Large intestine (tissue), 3 donors: ENCODE data around the gene ITGB5. TPM values are rescaled to one million over a fixed set of nuclear protein-coding genes. Genes with fewer than 3 reads are reported as not detected.
"Not testable (repeated sequence)": the region's sequence is repeated elsewhere in the genome, so short reads cannot be mapped to it uniquely, and the experiment has no call there.

Experiments used
- DNase-seq, 2 donors: peaks; one replicate each; pipeline versions ENCODE4 v3.0.0 to v3.0.0-alpha.2; 2013
- H3K27ac ChIP-seq: one replicate; pipeline ENCODE4 v1.5.1; 2013; ENCODE audit warnings: low read length
- H3K27me3 ChIP-seq: 2 replicates; pipeline ENCODE4 v1.6.1; 2013; ENCODE audit warnings: low read length; ENCODE audit not compliant: control insufficient read depth, insufficient read depth
- H3K36me3 ChIP-seq: 2 replicates; pipeline ENCODE4 v1.6.1; 2013; ENCODE audit warnings: low read length; ENCODE audit not compliant: control insufficient read depth, insufficient read depth
- H3K4me1 ChIP-seq: one replicate; pipeline ENCODE4 v1.6.1; 2013; ENCODE audit warnings: low read length; ENCODE audit not compliant: control insufficient read depth, insufficient read depth
- H3K4me3 ChIP-seq: one replicate; pipeline ENCODE4 v1.5.1; 2013; ENCODE audit warnings: low read length
- H3K9me3 ChIP-seq: one replicate; pipeline ENCODE4 v1.6.1; 2013; ENCODE audit warnings: mild to moderate bottlenecking, low read depth, low read length, moderate library complexity; ENCODE audit not compliant: control insufficient read depth
- WGBS: methylation state at CpG from one replicate; pipeline ENCODE4 v1.1.5; 2013; ENCODE audit warnings: low lambda C conversion rate; ENCODE audit not compliant: insufficient coverage; 5-methylcytosine and 5-hydroxymethylcytosine counted together
- polyA plus RNA-seq: library from polyadenylated mRNA; unstranded; fragments of 120-200 nt; gene quantifications from one replicate; pipeline ENCODE4 v1.2.1, GENCODE V29; 2013

The ITGB5 gene
- polyA plus RNA-seq, 1 donor, result 60.9 TPM

DNA sequence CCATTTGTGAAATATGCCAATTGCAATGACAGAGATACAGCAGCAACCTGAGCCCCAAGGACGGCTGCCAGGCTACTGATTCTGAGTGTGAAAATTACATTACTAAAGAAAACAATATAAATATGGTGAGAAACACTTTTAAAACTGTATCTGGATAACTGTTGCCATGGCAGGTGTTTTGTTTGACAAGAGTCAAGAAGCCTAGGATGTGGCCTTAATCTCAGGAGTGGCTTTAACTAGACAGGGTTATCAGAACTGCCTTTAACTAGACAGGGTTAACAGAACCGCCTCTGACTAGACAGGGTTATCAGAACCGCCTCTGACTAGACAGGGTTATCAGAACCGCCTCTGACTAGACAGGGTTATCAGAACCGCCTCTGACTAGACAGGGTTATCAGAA, 98.1 kb downstream of the ITGB5 start:
- H3K4me3 ChIP-seq, H3K27me3 ChIP-seq, H3K27ac ChIP-seq, H3K9me3 ChIP-seq, DNase-seq, H3K4me1 ChIP-seq: not testable (repeated sequence)
- peaks cover 35% of the 10 kb centered on the region for H3K36me3 ChIP-seq
- no CpG with 5 or more reads among the region's 5 CpGs for WGBS

DNA sequence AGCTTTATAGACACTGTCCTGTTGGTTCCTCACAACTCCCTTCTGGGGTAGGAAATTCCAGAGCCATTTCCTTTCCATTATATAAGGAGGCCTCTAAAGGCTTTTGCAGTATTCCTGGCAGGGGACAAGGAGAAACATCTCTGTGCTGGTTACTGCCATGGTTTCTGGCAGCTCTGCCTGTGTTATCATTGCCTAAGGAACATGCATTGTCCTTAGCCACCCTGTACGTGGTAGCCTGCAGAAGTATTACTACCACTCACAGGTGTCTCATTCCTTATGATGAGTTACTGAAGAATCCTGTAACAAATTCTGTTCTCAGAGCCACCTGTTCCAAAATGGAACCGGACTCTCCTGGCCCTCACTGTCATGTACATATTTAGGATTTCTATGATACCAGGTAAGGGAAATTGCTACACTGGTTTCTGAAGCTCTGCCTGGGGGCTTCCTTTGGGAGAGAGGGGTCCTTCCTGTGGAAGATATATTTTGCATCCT, 98.9 kb downstream of the ITGB5 start:
- peaks cover 10% of the 10 kb centered on the region for H3K4me1 ChIP-seq
- no peaks in the 10 kb centered on the region for H3K27me3 ChIP-seq
- DNase-seq, result no peak
- no CpG with 5 or more reads among the region's 2 CpGs for WGBS
- no peaks in the 10 kb centered on the region for H3K9me3 ChIP-seq
- H3K27ac ChIP-seq, result no peak overlapping the region
- no peak overlapping the region for H3K4me3 ChIP-seq
- H3K36me3 ChIP-seq, result peaks cover 29% of the 10 kb centered on the region

DNA sequence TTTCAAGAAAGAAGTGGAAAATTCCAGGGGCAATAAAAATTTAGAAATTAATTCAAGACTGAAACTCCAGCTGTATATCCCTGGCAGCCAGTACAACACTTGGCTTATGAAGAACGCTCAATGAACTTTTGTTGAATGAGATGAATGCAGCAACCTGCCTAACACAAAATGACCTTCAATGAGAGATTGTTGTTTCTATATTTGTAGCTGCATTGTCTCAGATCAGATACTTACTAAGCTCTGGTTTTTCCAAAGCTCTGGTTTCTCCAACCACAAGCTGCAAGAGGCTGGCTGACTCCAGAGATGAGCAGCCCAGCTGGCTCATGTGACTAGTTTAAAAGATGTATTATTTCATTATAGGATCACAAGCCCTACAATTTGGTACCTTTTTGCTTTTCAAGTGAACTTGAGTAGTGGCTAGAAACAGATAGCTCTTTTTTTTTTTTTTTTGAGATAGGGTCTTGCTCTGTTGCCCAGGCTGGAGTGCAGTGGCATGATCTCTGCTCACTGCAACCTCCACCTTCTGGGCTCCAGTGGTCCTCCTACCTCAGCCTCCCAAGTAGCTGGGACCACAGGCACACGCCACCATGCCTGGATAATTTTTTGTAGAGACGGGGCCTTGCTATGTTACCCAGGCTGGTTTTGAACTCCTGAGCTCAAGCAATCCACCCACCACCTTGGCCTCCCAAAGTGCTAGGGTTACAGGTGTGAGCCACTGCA, 99.5 kb downstream of the ITGB5 start:
- no CpG with 5 or more reads among the region's 3 CpGs for WGBS
- Histone ChIP-seq H3K27ac (no peak overlapping the region), H3K27me3 (no peaks in the 10 kb centered on the region), H3K4me1 (peaks cover 10% of the 10 kb centered on the region), H3K9me3 (no peaks in the 10 kb centered on the region), H3K4me3 (no peak overlapping the region), H3K36me3 (peaks cover 25% of the 10 kb centered on the region)
- DNase-seq, result no peak

DNA sequence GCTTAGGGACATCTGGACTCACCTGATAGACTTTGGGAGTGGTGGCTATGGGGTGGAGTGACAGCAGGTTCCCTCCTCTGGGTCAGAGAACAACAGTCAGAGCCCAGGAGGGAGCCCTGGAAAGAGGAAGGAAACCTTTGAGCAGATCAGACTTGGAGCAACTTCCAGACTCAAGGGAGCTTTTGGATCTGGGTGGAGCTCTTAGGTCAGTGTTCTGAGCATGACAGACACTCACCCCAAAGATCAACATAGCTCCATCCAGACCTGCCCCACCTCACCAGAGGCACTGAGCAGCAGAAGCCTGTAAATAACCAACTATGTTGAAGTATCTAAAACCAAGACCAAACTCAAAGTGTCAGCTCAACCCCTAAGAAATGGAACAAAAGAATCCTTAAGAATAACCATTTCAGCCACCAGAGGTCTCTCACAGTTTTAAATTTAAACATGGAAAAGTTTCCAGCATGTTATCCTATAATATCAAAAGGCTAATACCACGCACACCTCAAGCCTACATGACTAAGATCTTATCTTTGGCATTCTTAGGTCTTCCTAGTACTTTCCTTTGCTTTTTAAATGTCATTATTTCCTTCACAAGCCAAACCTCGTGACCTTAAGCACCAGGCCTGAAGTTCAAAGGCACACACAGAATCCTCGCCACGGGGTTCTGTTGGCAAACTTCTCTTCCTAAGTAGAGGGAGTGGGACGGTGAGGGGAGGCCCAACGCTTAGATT, 100.5 kb downstream of the ITGB5 start:
- H3K27me3 ChIP-seq, result no peaks in the 10 kb centered on the region
- H3K4me1 ChIP-seq, result peaks cover 10% of the 10 kb centered on the region
- 33% methylated on average over 1 of the region's 6 CpGs for WGBS
- no peak overlapping the region for H3K4me3 ChIP-seq
- no peaks in the 10 kb centered on the region for H3K9me3 ChIP-seq
- peaks cover 24% of the 10 kb centered on the region for H3K36me3 ChIP-seq
- peak in 1 of 2 donors; percentile 50 for DNase-seq
- peak overlapping the region; percentile 59 for H3K27ac ChIP-seq

DNA sequence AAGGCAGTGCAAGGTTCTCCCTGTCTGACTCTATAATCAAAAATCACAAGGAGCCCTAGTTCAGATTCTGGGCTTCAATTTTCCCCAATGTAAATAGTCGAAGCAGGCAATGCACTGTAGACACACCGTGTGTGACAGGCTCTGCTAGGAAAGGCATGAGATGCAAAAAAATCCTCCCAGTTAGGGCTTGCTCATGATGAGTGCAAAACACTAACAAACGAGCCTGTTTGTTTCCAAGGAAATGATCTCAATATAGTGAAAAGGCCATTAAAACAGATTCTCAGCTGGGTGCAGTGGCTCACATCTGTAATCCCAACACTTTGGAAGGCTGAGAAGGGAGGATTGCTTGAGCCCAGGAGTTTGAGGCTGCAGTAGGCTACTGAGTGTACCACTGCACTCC, 101.2 kb downstream of the ITGB5 start:
- no peaks in the 10 kb centered on the region for H3K9me3 ChIP-seq
- H3K36me3 ChIP-seq, result peaks cover 20% of the 10 kb centered on the region
- peaks cover 13% of the 10 kb centered on the region for H3K4me1 ChIP-seq
- no peak overlapping the region for H3K4me3 ChIP-seq
- no peak for DNase-seq
- WGBS, result 92% methylated on average over 2 of the region's 3 CpGs
- H3K27ac ChIP-seq, result no peak overlapping the region
- H3K27me3 ChIP-seq, result no peaks in the 10 kb centered on the region

DNA sequence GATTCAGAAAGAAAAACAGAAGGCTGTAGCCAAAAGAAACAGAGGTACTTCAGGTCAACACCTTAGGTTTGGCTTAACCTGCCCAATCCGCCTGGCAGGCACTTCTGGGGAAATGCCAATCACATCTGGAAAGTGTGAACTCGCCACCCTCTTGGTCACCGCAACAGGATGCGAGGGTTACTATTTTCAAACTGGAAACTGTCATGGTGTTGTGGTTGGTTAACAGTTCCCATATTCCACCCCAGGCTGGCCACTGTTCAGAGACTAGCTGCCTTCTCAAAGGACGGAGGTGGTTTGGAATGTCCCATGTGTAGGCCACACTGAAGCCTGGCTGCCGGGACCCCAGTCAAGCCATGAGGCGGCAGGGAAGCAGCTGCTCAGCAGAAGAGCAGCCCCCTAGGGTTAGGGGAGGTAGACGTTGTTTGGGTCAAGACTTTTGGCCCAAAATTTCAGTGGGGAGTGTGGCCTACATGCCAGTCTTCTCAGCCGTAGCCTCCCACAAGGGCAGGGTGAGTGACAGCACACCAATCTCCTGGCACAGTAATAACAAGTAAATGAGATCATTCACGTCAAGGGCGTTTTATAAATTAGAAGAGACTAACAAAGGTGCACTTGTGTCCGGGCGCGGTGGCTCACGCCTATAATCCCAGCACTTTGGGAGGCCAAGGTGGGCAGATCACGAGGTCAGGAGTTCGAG, 102.3 kb downstream of the ITGB5 start:
- Histone ChIP-seq H3K9me3 (no peaks in the 10 kb centered on the region), H3K36me3 (peaks cover 25% of the 10 kb centered on the region), H3K4me1 (peaks cover 22% of the 10 kb centered on the region), H3K27ac (no peak overlapping the region), H3K27me3 (no peaks in the 10 kb centered on the region), H3K4me3 (no peak overlapping the region)
- DNase-seq, result no peak
- WGBS, result 83% methylated on average over 1 of the region's 17 CpGs

DNA sequence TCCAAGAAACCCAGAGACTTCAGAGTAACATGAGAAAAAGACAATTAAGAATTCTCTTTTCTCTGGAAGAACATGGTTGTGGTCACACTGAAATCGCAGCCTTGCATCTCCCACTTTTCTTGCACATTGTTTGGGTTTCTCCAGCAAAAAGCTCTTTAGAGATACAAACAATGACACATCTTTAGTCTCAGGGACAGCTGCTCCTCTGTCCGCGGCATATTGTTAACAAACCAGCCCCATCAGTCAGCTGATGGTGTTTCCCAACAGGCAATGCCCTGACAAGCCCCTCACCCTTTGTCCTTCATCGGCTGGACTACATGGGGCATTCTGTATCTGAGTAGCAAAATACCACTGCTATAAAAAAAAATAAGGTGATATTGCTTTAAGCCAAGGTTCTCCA, 103.5 kb downstream of the ITGB5 start:
- Histone ChIP-seq H3K4me3 (no peak overlapping the region), H3K27me3 (no peaks in the 10 kb centered on the region), H3K27ac (no peak overlapping the region), H3K36me3 (peaks cover 28% of the 10 kb centered on the region), H3K9me3 (no peaks in the 10 kb centered on the region), H3K4me1 (peaks cover 23% of the 10 kb centered on the region)
- WGBS, result no CpG with 5 or more reads among the region's 4 CpGs
- no peak for DNase-seq

DNA sequence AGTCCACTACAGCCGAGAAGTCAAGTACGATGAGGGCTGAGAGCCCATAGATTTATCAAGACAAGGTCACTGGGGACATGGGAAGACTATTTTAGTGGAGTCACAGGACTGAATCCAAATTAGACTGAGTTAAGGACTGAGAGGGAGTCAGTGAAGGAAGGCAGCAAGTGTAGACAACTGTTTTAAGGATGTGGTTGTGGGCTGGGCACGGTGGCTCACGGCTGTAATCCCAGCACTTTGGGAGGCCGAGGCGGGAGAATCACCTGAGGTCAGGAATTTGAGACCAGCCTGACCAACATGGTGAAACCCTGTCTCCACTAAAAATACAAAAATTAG, 104.8 kb downstream of the ITGB5 start:
- H3K27me3 ChIP-seq, H3K4me3 ChIP-seq, H3K9me3 ChIP-seq, H3K27ac ChIP-seq, DNase-seq: not testable (repeated sequence)
- Histone ChIP-seq H3K4me1 (peaks cover 23% of the 10 kb centered on the region), H3K36me3 (peaks cover 33% of the 10 kb centered on the region)
- WGBS, result no CpG with 5 or more reads among the region's 6 CpGs

DNA sequence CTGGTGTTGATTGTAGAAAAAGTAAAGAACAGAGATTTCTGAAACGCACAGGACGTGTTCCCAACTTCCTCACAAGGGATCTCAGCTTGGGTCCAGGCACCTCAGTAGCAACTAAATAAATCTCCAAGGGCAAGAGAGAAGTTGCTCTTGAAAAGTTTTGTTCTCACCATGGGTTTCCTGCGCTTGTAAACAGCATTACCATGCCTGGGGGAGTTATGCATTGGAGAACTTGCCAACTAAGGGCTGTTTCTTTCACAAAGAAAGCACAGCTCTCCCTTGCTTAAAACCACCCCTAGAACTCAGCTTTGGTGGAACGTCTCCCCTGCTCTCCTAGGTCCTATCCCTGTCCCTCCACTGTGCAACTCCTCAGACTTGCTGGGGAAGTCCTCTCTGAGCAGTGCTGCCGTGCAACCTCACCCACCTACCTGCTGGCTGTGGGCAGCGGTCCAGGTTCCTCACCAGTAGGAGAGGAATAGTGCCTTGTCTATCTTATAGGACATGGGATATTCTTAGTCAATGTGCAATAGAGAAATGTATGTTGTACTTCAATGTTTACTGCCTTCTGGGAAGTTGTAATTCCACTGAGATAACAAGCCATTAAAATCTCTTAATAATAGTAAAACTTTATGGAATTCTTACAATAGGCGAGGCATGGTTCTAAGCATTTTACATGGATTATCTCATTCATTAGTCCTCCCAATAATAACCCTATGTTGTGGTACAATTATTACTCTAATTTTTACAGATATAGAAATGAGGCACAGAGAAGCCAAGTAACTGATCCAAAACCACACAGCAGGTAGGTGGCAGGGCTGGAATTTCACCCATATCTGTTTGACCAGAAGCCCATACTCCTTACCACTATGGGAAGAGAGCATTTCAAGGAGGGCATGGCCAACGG, 105.4 kb downstream of the ITGB5 start:
- WGBS, result 94% methylated on average over 3 of the region's 8 CpGs
- peaks cover 23% of the 10 kb centered on the region for H3K4me1 ChIP-seq
- H3K4me3 ChIP-seq, result no peak overlapping the region
- peak overlapping the region; percentile 69 for H3K27ac ChIP-seq
- no peaks in the 10 kb centered on the region for H3K9me3 ChIP-seq
- no peak for DNase-seq
- peaks cover 34% of the 10 kb centered on the region for H3K36me3 ChIP-seq
- no peaks in the 10 kb centered on the region for H3K27me3 ChIP-seq
